Breast epithelium (tissue), 4 donors: Measurements from ENCODE around the gene CNTNAP2. TPM values are rescaled to one million over a fixed set of nuclear protein-coding genes. Genes with fewer than 3 reads are reported as not detected.

Experiments used
- DNase-seq, 2 donors: peaks; one replicate each; pipeline ENCODE4 v3.0.0-alpha.2; 2019; ENCODE audit warnings: low spot score in 2 of 2
- H3K27ac ChIP-seq, 2 donors: fragments of 200-600 bp; sonication (generic) in 1 of 2; one replicate each; pipeline ENCODE4 v1.5.1; 2016 to 2019; ENCODE audit warnings: mild to moderate bottlenecking in 1 of 2
- H3K27me3 ChIP-seq, 2 donors: fragments of 200-600 bp; sonication (generic) in 1 of 2; one replicate each; pipeline versions ENCODE4 v1.5.1 to v1.6.0; 2017 to 2019; ENCODE audit warnings: control low read depth in 1 of 2, mild to moderate bottlenecking in 1 of 2
- H3K36me3 ChIP-seq: fragments of 200-600 bp; one replicate; pipeline ENCODE4 v1.5.1; 2019
- H3K4me1 ChIP-seq, 2 donors: fragments of 200-600 bp; sonication (generic); one replicate each; pipeline ENCODE4 v1.5.1; 2016 to 2019; ENCODE audit warnings: control low read depth in 1 of 2
- H3K4me3 ChIP-seq, 3 donors: fragments of 200-600 bp; sonication (generic); 1 replicate in 2 of 3; 2 replicates in 1 of 3; pipeline ENCODE4 v1.5.1; 2016 to 2019; ENCODE audit warnings: mild to moderate bottlenecking in 3 of 3, moderate library complexity in 2 of 3
- H3K9me3 ChIP-seq, 2 donors: fragments of 200-600 bp; sonication (generic) in 1 of 2; one replicate each; pipeline ENCODE4 v1.5.1; 2016 to 2019; ENCODE audit warnings: control low read depth in 1 of 2
- CTCF ChIP-seq, 3 donors: fragments of 450-650 bp; IDR thresholded peaks; one replicate each; pipeline ENCODE4 v1.5.1; 2016 to 2017; ENCODE audit warnings: antibody characterized with exemption in 3 of 3, mild to moderate bottlenecking in 3 of 3, moderate library complexity in 3 of 3
- POLR2A ChIP-seq: fragments of 450-650 bp; IDR thresholded peaks from one replicate; pipeline ENCODE4 v1.6.1; 2016; ENCODE audit warnings: antibody characterized with exemption, mild to moderate bottlenecking, moderate library complexity
- POLR2AphosphoS5 ChIP-seq, 3 donors: sonication (generic); formaldehyde crosslinking; IDR thresholded peaks; one replicate each; pipeline ENCODE4 v1.6.1; 2017; ENCODE audit warnings: antibody characterized with exemption in 3 of 3
- intact Hi-C: fragments of 100-400 bp; cut with DNase I; formaldehyde crosslinking; loops from one replicate; pipeline ENCODE4 v1.15.1; 2023; ENCODE audit warnings: low total_unique reads
- total RNA-seq, 3 donors: library from RNA; depleted of rRNA; stranded (reverse); fragments of >200 nt; gene quantifications; one replicate each; pipeline ENCODE4 v1.1.0, GENCODE V29; 2016

Gene CNTNAP2
- total RNA-seq, 3 donors from 2014 or later: 0.29 to 0.66 TPM; not detected in 1

DNA sequence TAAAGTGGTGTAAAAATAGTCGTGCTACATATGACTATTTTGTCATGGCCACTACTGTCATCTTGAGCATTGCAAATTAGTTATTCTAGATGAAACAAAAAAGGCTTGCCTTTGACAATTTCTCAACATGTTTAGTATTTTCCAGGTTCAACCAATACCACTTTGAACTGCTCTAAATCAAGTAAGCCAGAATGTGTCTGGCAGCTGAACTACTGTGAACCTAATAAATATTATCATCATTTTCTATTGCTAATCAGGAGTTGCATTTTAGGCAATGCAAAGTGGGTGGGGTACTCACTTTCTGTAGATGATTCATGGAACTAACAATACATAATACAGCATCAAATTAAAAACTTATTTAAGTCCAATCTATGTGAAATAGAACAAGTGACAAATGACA lies 877.2 kb downstream of the CNTNAP2 start:
- no peaks in the 10 kb centered on the region for H3K36me3 ChIP-seq
- intact Hi-C loops: no loop called here
- no peak for DNase-seq
- TF ChIP-seq POLR2AphosphoS5 (IDR thresholded peaks at IDR 0.05) (no peak), POLR2A (no peak), CTCF (IDR thresholded peaks at IDR 0.05) (no peak)
- H3K27ac ChIP-seq: no peak overlapping the region
- no peak overlapping the region for H3K4me3 ChIP-seq
- H3K4me1 ChIP-seq: no peaks in the 10 kb centered on the region
- no peaks in the 10 kb centered on the region for H3K9me3 ChIP-seq
- H3K27me3 ChIP-seq: no peaks in the 10 kb centered on the region

DNA sequence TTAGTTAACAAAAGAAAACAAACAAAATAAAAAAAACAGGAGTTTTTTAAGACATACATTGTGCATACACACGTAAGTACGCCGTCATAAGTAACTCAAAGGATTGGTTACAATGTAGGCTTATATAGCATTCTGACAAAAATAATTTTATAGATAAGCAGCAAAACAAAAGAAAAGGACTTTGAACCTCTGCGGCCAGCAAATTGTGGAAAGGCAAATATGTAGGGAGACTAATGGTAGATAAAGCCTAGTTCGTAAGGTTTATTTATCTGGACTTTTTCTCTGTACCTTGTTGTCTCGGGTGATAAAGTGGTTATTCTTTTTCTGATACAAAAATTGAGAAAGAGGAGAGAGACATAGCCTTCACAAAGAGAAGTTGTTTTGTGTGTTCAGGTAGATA lies 891.9 kb downstream of the CNTNAP2 start:
- no peak for TF ChIP-seq POLR2A
- no peak for TF ChIP-seq POLR2AphosphoS5 (IDR thresholded peaks at IDR 0.05)
- no peak for TF ChIP-seq CTCF (IDR thresholded peaks at IDR 0.05)
- intact Hi-C loops: no loop called here
- DNase-seq: no peak
- Histone ChIP-seq H3K9me3 (no peaks in the 10 kb centered on the region), H3K4me3 (no peak overlapping the region), H3K27me3 (no peaks in the 10 kb centered on the region), H3K4me1 (no peaks in the 10 kb centered on the region), H3K27ac (no peak overlapping the region), H3K36me3 (no peaks in the 10 kb centered on the region)

- intact Hi-C loops: no loop called here
- Histone ChIP-seq H3K9me3 (no peaks in the 10 kb centered on the region), H3K36me3 (no peaks in the 10 kb centered on the region), H3K27ac (no peak overlapping the region), H3K4me3 (no peak overlapping the region), H3K4me1 (no peaks in the 10 kb centered on the region), H3K27me3 (no peaks in the 10 kb centered on the region)
- no peak for DNase-seq
- TF ChIP-seq POLR2AphosphoS5 (IDR thresholded peaks at IDR 0.05): no peak
Measured at GRCh38 chr7:147012666-147013065, 896.1 kb downstream of the CNTNAP2 start.

DNA sequence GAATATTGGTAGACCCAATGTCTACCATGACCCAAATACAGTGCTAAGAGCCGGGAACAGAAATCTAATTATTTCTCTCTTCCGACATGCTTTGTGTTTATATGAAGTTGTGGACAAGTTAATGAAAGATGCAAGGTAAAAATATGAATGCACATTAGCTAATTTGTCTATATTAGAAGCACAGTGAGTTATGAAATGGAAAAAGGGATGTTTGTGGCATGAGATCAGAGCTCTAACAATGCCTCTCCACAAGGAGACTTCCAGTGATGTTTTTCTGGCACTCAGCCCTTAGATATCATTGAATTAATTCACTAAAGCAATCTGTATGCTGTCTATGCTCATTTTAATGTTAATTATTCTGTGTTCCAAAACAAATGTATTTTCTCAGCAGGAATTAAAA lies 897.2 kb downstream of the CNTNAP2 start:
- H3K4me3 ChIP-seq: no peak overlapping the region
- no peak for DNase-seq
- H3K9me3 ChIP-seq: no peaks in the 10 kb centered on the region
- TF ChIP-seq POLR2A: no peak
- TF ChIP-seq POLR2AphosphoS5 (IDR thresholded peaks at IDR 0.05): no peak
- TF ChIP-seq CTCF (IDR thresholded peaks at IDR 0.05): no peak
- no peaks in the 10 kb centered on the region for H3K27me3 ChIP-seq
- no peak overlapping the region for H3K27ac ChIP-seq
- H3K36me3 ChIP-seq: no peaks in the 10 kb centered on the region
- intact Hi-C loops: no loop called here
- no peaks in the 10 kb centered on the region for H3K4me1 ChIP-seq

DNA sequence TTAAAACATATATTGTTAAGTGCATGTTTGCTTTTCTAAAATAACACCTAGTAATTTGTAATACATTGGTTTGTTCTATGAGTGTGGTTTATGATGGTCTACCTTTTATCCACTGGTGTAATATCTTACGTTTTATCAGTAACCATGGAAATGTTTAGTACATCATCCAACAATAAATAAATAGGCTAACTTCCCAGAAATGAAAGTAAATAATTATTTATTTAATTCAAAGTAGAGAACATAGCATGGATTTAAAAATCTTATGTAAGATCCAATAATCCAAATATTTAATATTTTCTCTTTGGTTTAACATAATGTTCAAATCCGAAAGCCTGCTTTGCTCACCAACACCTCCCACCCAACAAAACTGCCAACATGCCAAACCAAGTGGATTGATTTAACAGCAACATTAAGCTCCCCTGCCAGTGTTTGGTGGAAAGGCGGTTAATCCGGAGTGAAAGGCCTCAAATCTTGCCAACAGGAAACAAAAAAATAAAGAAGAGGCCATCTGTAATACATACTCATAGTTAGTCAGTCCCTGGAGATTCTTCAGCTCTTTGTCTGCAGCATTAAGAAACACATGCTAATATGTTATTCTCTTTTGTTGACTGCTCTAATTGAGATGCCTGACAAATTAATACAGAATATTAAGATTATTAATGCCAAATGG lies 897.8 kb downstream of the CNTNAP2 start:
- Histone ChIP-seq H3K4me3 (no peak overlapping the region), H3K4me1 (no peaks in the 10 kb centered on the region), H3K9me3 (no peaks in the 10 kb centered on the region), H3K27me3 (no peaks in the 10 kb centered on the region), H3K36me3 (no peaks in the 10 kb centered on the region), H3K27ac (no peak overlapping the region)
- TF ChIP-seq POLR2AphosphoS5 (IDR thresholded peaks at IDR 0.05) (no peak), POLR2A (no peak), CTCF (IDR thresholded peaks at IDR 0.05) (no peak)
- no peak for DNase-seq
- intact Hi-C loops: no loop called here

GRCh38 chr7:147015999-147016398 lies 899.4 kb downstream of the CNTNAP2 start:
- DNase-seq: no peak
- Histone ChIP-seq H3K9me3 (no peaks in the 10 kb centered on the region), H3K27ac (no peak overlapping the region), H3K27me3 (no peaks in the 10 kb centered on the region), H3K4me1 (no peaks in the 10 kb centered on the region), H3K36me3 (no peaks in the 10 kb centered on the region), H3K4me3 (no peak overlapping the region)
- intact Hi-C loops: no loop called here
- TF ChIP-seq POLR2AphosphoS5 (IDR thresholded peaks at IDR 0.05) (no peak), POLR2A (no peak), CTCF (IDR thresholded peaks at IDR 0.05) (no peak)
